HTERT RPE-1 (cell line): ENCODE measurements around the gene AHNAK.
"Not testable (repeated sequence)": the region's sequence is repeated elsewhere in the genome, so short reads cannot be mapped to it uniquely, and the experiment has no call there.

Experiments used
- in situ Hi-C: fragments of 300-500 bp; cut with MboI; formaldehyde crosslinking; loops from 4 replicates; pipeline ENCODE4 v1.14.3; 2020; ENCODE audit warnings: low sequenced_read_pairs

The AHNAK gene

GRCh38 chr11:62553839-62554361 lies 7.3 kb upstream of the AHNAK start:
- in situ Hi-C loops, result no loop called here

- in situ Hi-C loops, result no loop called here
These were observed 6.7 kb upstream of the AHNAK start for GRCh38 chr11:62553080-62553838.

- in situ Hi-C loops, result no loop called here
These were observed 6.0 kb upstream of the AHNAK start for GRCh38 chr11:62552485-62553079.

- in situ Hi-C loops, result not testable (repeated sequence)
These were observed 3.9 kb upstream of the AHNAK start for GRCh38 chr11:62550478-62550877.

- in situ Hi-C loops, result no loop called here
These were observed 2.1 kb upstream of the AHNAK start for GRCh38 chr11:62548545-62549335.

GRCh38 chr11:62547691-62548281 lies 1.2 kb upstream of the AHNAK start:
- in situ Hi-C loops, result no loop called here

- in situ Hi-C loops, result no loop called here
These were observed 471 bp upstream of the AHNAK start for GRCh38 chr11:62546929-62547625.

- in situ Hi-C loops, result no loop called here
These were observed 966 bp downstream of the AHNAK start for GRCh38 chr11:62545437-62546243.

- in situ Hi-C loops, result no loop called here
These were observed 1.8 kb downstream of the AHNAK start for GRCh38 chr11:62544581-62545436.

- in situ Hi-C loops, result no loop called here
These were observed 2.7 kb downstream of the AHNAK start for GRCh38 chr11:62543680-62544444.

GRCh38 chr11:62542750-62543567 lies 3.6 kb downstream of the AHNAK start:
- in situ Hi-C loops, result no loop called here

- in situ Hi-C loops, result no loop called here
These were observed 4.4 kb downstream of the AHNAK start for GRCh38 chr11:62542111-62542745.

- in situ Hi-C loops, result no loop called here
These were observed 5.6 kb downstream of the AHNAK start for GRCh38 chr11:62540804-62541701.

- in situ Hi-C loops, result no loop called here
These were observed 7.2 kb downstream of the AHNAK start for GRCh38 chr11:62539238-62539925.
